ENCODE measurements around the gene ZNF678.

ZNF678 gene

DNA sequence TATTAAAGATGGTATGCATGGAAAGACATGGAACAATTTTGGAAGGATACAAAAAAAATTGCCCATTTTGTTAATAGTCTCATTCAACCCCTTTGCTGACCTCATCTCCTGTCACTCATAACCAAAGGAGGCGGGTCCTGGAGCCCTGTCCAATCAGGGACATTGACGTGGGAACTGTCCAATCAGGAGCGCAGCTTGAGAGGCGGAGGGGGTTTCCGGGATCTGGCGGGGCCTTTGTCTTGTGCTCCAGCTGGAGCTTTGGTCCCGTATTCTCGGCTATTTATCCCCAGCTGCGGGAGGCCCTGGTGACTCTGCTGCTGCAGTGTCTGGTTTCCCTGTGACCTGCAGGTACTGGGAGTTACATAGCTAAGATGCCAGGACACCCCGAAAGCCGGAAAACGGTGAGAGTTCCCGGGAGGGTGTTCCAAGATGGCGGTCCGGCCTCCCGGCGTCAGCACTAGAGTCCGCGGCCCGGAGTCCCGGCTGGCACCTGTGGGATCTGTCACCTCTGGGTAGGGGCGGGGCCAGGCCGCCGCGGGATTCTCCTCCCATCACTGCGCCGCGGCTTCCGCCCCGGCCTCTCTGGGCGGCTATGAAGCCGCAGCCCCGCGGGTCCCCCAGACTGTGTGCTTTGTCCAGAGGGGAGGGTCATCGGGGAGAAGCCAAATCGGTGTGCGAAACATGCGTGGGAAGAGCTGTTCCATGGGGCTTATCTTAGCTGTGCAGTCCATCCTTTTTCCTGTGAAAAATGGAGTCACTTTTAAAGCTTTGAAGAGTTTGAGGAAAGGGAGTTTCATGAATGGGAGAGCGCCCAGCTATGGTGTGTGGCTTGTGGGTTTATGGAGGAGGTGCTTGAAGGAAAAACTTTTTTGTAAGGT lies at the start of gene ZNF678:
TSS of gene ZNF678 (plus strand) at position 233 of the 878 bp plus-strand sequence. CDS start 87,436 bp downstream, outside the sequence.
- peak; percentile 72 for DNase-seq (ENCODE audit: low read depth)

DNA sequence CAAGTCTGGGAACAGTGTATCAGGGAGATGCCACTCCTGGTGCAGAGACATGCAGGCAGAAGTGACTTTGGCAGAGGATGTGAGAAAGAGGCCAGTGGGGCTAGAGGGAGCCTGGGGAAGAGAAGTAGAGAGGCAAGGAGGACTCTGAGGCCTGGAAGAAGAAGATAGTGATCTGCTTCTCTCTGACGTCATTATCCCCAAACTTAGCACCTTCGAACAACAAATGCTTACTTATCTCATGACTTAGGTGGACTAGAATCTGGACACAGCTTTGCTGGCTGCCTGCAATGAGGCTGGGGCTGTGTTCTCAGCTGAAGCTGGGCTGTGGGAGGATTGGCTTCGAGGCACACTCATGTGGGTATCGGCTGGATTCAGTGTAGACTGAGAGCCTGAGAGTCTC lies 44.5 kb upstream of the ZNF678 start:
- no peak for DNase-seq (ENCODE audit: low read depth)

DNA sequence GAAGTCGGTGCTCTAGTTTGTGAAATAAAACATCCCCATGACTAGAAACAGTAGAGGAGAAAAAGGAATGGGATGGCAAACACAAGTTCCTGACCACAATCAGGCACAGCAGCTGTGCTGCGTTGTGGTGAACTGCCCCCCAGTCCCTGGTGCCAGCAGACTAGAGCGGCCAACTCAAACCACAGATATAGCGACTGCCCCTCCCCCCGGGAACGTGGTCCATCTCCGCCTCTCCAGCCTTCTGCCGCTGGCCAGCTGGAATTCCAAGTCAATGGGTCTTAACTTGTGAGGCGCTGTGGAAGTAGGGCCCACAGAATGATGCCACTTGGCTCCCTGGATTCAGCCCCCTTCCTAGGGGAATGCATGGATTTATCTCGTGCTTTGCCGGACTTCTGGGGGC lies 41.6 kb upstream of the ZNF678 start:
- DNase-seq (ENCODE audit: low read depth), result no peak

DNA sequence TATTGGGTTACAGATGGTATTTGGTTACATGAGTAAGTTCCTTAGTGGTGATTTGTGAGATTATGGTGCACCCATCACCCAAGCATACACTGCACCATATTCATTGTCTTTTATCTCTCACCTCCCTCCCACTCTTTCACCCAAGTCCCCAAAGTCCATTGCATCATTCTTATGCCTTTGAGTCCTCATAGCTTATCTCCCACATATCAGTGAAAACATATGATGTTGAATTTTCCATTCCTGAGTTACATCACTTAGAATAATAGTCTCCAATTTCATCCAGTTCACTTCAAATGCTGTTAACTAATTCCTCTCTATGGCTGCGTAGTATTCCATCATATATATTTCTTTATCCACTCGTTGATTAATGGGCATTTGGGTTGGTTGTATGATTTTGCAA lies 36.8 kb upstream of the ZNF678 start:
- DNase-seq (ENCODE audit: low read depth), result no peak

DNA sequence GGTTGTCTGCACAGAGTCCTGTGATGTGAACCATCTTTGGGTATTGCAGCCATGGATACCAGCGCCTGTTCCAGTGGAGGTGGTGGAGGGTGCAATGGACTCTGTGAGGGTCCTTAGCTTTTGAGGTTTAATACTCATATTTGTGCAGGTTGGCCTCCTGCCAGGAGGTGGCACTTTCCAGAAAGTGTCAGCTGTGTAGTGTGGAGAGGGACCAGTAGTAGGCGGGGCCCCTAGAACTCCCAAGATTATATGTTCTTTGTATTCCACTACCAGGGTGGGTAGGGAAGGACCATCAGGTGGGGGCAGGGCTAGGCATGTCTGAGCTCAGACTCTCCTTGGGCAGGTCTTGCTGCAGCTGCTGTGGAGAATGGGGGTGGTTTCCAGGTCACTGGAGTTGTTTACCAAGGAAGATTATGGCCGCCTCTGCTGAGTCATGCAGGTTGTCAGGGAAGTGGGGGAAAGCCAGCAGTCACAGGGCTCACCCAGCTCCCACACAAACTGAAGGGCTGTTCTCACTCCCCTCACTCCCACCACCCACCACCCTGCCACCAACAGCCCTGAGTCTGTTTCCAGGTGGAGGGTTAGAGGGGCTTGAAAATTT lies 31.2 kb upstream of the ZNF678 start:
- no peak for DNase-seq (ENCODE audit: low read depth)

- DNase-seq (ENCODE audit: low read depth), result no peak
Measured at GRCh38 chr1:227540170-227541098, 22.9 kb upstream of the ZNF678 start.

GRCh38 chr1:227541129-227541528 lies 22.2 kb upstream of the ZNF678 start:
- DNase-seq (ENCODE audit: low read depth), result no peak

- no peak for DNase-seq (ENCODE audit: low read depth)
Measured at GRCh38 chr1:227541796-227542152, 21.6 kb upstream of the ZNF678 start.

- DNase-seq (ENCODE audit: low read depth), result peak; percentile 83
Measured at GRCh38 chr1:227542153-227543120, 20.9 kb upstream of the ZNF678 start.

DNA sequence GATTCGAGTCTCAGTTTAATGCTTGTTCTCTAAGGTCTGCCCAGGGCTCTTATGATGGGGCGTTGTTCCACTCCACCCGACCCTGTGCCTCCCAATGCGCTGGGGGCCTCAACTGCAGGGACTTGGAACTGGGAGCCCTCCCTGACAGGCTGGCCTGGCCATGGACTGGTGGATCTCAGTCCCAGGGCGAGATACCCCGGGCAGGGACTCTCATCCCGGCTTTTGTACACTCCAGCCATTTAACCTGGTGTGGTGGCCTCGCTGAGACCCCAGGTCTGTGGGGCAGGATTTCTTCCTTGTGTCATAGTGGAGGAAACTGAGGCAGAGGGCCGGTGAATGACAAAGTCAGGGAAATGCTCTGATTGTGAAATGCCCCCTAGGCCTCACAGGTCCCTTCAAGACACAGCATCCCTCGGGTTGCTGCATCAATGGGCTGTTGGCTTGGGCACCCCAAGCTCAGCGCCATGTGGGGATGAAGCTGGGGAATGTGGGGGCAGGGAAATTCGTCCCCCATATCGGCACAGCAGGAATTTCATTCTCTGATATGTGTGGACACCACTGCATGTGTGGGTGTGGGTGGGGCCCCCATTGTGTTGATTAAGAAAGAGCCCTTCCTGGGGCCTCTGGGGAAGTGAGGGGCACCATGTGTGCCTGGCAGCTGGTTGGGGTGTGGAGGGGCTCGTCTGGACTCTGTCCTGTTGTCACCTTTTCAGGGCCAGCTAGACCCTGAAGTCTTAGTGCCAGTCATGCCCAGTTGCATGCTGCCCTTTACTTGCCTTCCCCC lies 19.9 kb upstream of the ZNF678 start:
- no peak for DNase-seq (ENCODE audit: low read depth)

- no peak for DNase-seq (ENCODE audit: low read depth)
Measured at GRCh38 chr1:227544067-227545050, 19.0 kb upstream of the ZNF678 start.

DNA sequence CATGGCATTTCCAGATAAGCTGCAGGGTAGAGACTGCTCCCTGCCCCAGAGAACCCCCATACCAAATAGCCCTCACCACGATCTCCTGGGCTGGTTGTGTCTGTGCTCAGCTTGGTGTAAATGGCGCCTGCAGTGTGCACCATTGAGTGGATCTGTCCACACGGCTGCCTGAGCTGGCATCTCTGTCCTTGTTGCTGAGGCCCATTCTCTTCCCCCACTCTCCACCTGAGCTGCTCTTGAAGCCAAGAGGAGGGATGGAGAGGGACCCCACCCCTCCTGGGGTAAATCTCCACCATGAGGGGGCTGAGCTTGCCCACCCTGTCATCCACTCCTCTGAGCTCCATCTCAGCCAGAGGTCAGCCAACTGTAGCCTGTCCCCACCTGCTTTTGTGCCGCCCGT lies 18.0 kb upstream of the ZNF678 start:
- DNase-seq (ENCODE audit: low read depth), result no peak

GRCh38 chr1:227546059-227546458 lies 17.3 kb upstream of the ZNF678 start:
- no peak for DNase-seq (ENCODE audit: low read depth)

DNA sequence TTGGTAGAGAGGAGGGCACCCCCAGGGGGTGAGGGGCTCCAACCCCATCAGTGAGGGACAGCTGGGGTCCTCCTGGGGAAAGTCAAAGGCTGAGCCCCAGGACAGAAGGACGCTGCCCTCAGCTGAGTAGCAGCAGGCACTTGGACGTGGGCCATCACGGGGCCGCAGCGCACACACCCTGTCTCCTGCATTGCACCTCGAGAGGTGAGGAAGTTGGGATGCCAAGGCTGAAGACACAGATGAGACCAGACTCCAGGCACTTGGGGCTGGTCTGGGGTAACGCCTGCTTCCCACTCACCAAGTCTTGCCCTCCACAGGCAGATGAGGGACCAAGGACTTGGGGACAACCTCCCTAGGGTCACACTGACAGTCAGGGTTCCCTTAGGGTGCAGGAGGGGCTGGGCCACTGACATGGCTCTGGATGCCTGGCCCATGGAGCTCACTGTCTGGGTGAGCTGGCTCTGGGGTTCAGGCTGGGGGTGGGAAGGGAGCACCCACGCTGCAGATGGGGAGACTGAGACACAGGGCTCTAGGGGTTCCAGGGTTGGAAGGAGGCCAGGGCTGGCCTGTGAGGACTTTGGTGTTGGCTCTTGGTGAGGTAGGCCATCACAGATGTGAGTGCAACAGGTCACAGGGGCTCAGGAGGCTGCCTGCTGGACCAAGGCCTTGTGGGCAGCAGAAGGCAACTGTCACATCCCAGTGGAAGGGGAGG lies 16.6 kb upstream of the ZNF678 start:
- no peak for DNase-seq (ENCODE audit: low read depth)

- no peak for DNase-seq (ENCODE audit: low read depth)
Measured at GRCh38 chr1:227547310-227548118, 15.8 kb upstream of the ZNF678 start.

GRCh38 chr1:227548119-227548397 lies 15.3 kb upstream of the ZNF678 start:
- no peak for DNase-seq (ENCODE audit: low read depth)

DNA sequence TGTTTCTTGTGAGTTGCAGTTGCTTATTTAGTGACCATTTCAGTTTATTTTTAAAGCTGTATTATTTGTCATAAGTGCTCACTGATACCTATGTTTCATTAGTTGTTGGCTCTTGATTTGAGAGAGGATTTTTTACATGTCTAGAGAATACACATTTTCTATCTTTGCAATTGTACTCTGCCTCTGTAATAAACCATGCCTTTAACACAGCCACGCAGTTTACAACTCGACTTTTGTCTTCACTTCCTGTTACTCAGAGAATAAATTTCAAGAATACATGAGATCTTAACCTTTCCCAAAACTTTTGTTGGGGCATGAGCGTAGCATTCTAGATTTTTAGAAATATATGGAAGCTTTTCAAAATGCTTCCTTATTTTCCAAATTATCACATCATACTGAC lies 14.9 kb upstream of the ZNF678 start:
- DNase-seq (ENCODE audit: low read depth), result no peak

DNA sequence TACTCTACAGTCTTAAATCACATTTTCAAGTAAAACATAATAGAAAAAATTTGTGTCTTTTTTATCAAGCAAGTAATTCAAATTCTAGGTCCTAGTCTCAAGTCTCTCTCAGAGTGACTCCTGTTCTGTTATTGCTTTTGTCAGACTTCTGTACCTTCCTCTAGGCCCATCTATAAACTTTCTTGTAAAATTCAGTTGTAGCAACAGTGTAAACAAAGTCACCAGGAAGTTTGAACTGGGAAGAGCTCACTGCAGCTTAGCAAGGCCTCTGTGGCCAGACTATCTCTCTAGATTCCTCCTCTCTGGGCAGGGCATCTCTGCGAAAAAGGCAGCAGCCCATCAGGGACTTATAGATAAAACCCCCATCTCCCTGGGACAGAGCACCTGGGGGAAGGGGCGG lies 13.5 kb upstream of the ZNF678 start:
- no peak for DNase-seq (ENCODE audit: low read depth)
